ENCODE data around the gene LCOR.

LCOR gene

DNA sequence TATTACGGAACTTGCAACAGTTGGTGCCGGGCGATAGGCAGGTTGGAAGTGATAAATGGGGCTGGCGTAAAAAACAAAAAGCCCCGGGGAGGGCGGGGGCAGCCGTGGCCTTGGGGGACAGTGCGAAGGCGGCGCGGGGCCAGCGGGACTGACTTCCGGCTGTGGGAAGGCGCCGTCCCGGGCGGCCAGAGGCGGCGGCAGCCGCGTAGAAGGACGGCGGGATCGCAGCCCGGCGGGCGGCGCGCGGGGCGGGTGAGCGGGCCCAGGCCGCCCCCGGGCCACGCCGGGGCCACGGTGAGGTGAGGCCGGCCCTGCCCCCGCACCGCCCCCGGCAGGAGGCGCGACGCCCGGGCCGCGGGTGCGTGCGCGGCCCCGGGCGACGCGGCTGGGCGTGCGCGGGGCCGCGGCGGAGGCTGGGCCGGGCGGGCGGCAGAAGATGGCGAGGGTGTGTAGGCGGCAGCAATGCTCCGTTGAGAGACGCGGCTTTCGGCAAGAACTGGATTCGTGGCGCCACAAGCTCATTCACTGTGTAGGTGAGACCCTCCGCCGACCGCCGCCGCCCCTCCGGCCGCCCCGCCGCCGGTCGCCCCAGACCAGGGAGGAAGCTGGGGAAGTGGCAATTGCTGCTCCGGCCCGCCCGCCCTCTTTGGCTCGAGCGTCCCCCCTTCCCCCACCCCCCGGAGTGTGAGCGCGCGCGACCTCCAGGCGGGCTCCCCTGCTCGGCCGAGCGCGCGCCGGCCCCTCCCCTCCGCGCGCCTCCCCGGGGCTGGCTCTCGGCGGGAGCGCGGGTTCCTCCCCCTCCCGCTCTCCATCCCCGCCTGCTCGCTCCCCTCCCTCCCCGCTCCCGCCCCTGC is at the start of gene LCOR:
LCOR (plus strand) TSS at position 432 of the 854 bp plus-strand sequence. CDS start 116,760 bp downstream, outside the sequence.
- TF ChIP-seq CTCF (conservative IDR thresholded peaks at IDR 0.05; ENCODE audit: low read depth) = no peak
- H3K27ac ChIP-seq = peak within 1 kb of the TSS; percentile 96
- peak; percentile 95 for DNase-seq (ENCODE audit: low spot score)

DNA sequence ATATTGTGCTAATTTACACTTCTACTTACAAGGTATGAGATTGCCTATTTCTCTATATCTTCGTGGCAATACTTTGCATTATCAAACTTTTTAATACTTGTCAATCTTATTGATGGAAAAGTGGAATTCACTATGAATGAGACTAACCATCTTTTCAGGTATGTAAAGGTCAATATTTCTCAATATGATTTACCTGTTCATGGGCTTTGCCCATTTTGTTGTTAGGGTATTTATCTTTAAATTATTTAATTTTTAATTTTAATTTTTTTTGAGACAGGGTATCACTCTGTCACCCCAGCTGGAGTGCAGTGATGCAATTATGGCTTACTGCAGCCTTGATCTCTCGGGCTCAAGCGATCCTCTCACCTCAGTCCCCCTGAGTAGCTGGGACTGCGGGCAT is 47.8 kb upstream of the LCOR start:
- DNase-seq (ENCODE audit: low spot score) = no peak
- TF ChIP-seq CTCF (conservative IDR thresholded peaks at IDR 0.05; ENCODE audit: low read depth) = no peak
- POLR2A ChIA-PET (ENCODE audit: low non-redundant PET) = no interaction called here
- CTCF ChIA-PET = no interaction called here
- no peak overlapping the region for H3K27ac ChIP-seq

More for the DNA sequence above, at the start of gene LCOR:
- ChIA-PET CTCF (no interaction called here), POLR2A (ENCODE audit: low non-redundant PET) (interaction anchor here (1.1 kb wide), 1 partner anchor 191 kb away, joined by 3 read pairs; no protein-coding TSS in a partner anchor)

GRCh38 chr10:96789571-96790108 is 42.5 kb upstream of the LCOR start:
- ChIA-PET CTCF (no interaction called here), POLR2A (ENCODE audit: low non-redundant PET) (no interaction called here)
- H3K27ac ChIP-seq = no peak overlapping the region
- no peak for TF ChIP-seq CTCF (conservative IDR thresholded peaks at IDR 0.05; ENCODE audit: low read depth)
- DNase-seq (ENCODE audit: low spot score) = no peak

- CTCF ChIA-PET = no interaction called here
- no peak overlapping the region for H3K27ac ChIP-seq
- POLR2A ChIA-PET (ENCODE audit: low non-redundant PET) = no interaction called here
- no peak for DNase-seq (ENCODE audit: low spot score)
- no peak for TF ChIP-seq CTCF (conservative IDR thresholded peaks at IDR 0.05; ENCODE audit: low read depth)
Observed at GRCh38 chr10:96791902-96792301, 40.2 kb upstream of the LCOR start.

DNA sequence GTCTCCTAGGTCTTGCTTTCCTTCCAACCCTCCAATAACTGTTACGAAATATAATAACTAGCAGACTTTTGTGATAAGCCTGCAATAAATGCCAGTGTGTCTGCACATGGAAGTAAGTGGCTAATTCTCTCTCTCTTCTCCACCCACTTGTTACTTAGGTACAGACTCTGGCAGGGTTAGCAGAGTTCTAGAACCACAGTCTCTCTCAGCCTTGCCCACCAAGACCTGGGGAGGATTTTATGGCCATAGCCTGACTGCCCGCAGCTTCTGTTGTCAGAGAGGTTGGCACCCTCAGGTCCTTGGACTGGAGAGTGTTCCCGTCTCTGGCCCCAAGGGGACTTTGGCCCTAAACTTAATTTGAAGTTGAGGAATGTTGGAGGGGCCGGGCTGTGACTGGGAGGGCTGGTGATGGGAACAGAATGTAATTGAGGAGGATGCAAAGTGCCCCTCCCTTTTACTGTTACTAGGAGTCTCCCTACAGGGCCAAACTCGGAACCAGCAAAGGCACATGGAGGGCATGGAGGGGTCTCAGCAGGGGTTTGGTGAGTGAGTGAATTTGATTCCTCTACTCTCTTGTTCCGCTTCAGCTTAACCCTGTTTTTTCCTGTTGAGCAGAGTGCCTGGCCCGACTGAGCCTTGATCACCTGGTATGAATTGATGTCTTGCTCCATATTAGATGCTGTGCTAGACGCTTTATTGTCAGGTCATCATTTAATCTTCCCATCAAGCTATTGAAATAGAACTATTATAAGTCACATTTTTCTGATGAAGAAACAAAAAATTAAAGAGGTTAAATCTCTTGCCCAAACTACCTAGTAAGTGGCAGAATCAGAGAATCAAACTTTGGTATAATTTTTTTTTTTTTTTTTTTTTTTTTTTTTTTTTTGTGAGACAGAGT is 37.0 kb upstream of the LCOR start:
- no peak for DNase-seq (ENCODE audit: low spot score)
- H3K27ac ChIP-seq = no peak overlapping the region
- ChIA-PET CTCF (no interaction called here), POLR2A (ENCODE audit: low non-redundant PET) (no interaction called here)
- TF ChIP-seq CTCF (conservative IDR thresholded peaks at IDR 0.05; ENCODE audit: low read depth) = no peak

GRCh38 chr10:96797485-96797884 is 34.6 kb upstream of the LCOR start:
- no peak for DNase-seq (ENCODE audit: low spot score)
- POLR2A ChIA-PET (ENCODE audit: low non-redundant PET) = no interaction called here
- TF ChIP-seq CTCF (conservative IDR thresholded peaks at IDR 0.05; ENCODE audit: low read depth) = no peak
- CTCF ChIA-PET = no interaction called here
- H3K27ac ChIP-seq = no peak overlapping the region
